Retinal pigment epithelial cell (primary cell): ENCODE measurements around the gene ZNF827.
A peak's percentile ranks its signal among the peaks of the same experiment; 100 is the strongest.

Source experiments
- DNase-seq: peaks from one replicate; pipeline ENCODE4 v3.0.0-alpha.2; 2010; ENCODE audit warnings: low read depth
- H3K4me3 ChIP-seq: 2 replicates; pipeline ENCODE4 v1.5.1; 2011; ENCODE audit warnings: mild to moderate bottlenecking, low read length, control low read depth, moderate library complexity
- CTCF ChIP-seq: conservative IDR thresholded peaks from 2 replicates; pipeline ENCODE4 v1.5.1; 2011; ENCODE audit warnings: low read depth, low read length, control low read depth, inconsistent platforms

ZNF827 gene

GRCh38 chr4:145720656-145721055 lies 218.0 kb downstream of the ZNF827 start:
- no peak for TF ChIP-seq CTCF
- DNase-seq, result no peak

GRCh38 chr4:145719752-145720624 lies 218.6 kb downstream of the ZNF827 start:
- TF ChIP-seq CTCF, result no peak
- DNase-seq, result no peak
- H3K4me3 ChIP-seq, result no peak overlapping the region

More at GRCh38 chr4:145720656-145721055, 218.0 kb downstream of the ZNF827 start:
- H3K4me3 ChIP-seq, result no peak overlapping the region

DNA sequence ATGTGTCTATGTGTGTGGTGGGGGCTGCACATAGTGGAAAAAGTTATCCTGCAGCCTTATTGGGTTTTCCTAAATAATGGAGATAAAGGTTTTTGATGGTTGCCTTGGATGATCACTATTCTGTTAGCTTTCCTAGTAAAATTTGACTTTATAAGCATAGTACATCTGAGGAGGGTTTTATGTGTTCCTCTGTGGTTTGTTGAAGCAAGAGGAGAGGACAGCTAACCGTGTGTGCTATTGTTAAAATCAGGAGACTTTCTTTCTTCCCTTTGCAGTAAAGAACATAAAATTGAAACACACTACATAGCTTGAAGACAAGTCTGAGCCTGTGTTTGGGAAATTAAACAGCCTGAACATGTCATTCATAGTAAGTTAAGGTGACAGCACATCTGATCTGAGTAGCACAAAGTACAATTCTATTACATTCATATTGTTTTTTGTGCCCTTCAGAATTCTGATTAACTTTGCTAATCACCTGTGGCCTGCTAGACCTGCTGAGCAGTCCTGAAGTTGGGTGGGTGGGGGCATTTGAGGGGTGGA lies 221.9 kb downstream of the ZNF827 start:
- DNase-seq, result no peak
- H3K4me3 ChIP-seq, result no peak overlapping the region
- no peak for TF ChIP-seq CTCF

DNA sequence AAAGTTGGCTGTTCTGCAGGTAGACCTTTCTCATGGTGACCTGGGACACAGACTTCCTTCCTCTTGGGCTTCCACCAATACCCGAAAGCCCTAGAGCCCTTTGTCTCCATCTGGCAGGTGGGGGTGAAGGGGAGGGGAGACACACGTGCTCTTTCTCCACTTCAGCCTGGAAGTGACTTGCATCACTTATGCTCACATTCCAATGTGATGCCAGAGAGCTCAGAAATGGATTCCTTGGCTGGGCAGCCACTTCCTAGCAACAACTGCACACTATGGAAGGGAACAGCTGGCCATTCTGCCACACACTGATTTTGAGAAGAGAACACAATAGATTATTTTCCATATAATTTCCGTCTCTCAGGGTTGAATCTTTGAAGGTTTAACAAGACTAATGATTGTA lies 222.4 kb downstream of the ZNF827 start:
- no peak for TF ChIP-seq CTCF
- DNase-seq, result no peak

DNA sequence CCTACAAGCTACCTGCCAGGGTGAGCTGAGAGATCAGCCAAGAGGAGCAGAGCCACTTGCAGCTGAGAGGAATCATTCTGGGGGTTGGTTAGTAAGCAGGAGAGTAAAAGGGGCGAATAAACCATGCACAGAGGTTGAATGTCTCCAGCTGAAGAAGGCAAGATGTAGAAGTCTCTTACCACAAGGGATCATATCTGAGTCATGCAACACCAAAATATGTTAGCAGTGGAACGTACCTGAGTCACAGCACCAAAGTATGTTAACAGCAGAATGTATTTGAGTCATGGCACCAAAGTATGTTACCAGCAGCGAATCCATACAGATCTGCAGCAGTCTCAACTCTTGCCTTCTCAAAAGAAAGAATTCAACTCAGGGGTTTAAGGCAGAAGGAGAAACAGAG lies 228.8 kb downstream of the ZNF827 start:
- no peak overlapping the region for H3K4me3 ChIP-seq
- DNase-seq, result peak; percentile 52
- TF ChIP-seq CTCF, result no peak

More for the DNA sequence above, 222.4 kb downstream of the ZNF827 start:
- H3K4me3 ChIP-seq, result no peak overlapping the region

GRCh38 chr4:145709336-145709735 lies 229.3 kb downstream of the ZNF827 start:
- TF ChIP-seq CTCF, result no peak
- no peak overlapping the region for H3K4me3 ChIP-seq
- DNase-seq, result no peak
